Lung (tissue), 12 donors: ENCODE measurements around the gene EFCAB12. TPM values are rescaled to one million over a fixed set of nuclear protein-coding genes. Genes with fewer than 3 reads are reported as not detected.
A peak's percentile ranks its signal among the peaks of the same experiment; 100 is the strongest.
"Not testable (repeated sequence)": the region's sequence is repeated elsewhere in the genome, so short reads cannot be mapped to it uniquely, and the experiment has no call there.

Source experiments
- ATAC-seq: fragments of 200-7000 bp; cut with Tn5 transposase; one replicate; pipeline ENCODE4 v1.9.1; 2020; ENCODE audit warnings: moderate number of reproducible peaks; ENCODE audit not compliant: insufficient read depth, low FRiP score
- DNase-seq, 3 donors: peaks; one replicate each; pipeline ENCODE4 v3.0.0-alpha.2; 2013 to 2017
- H3K27ac ChIP-seq, 2 donors: one replicate each; pipeline ENCODE4 v1.5.1; 2013; ENCODE audit warnings: mild to moderate bottlenecking in 2 of 2, moderate library complexity in 2 of 2, control low read depth in 1 of 2, inconsistent platforms in 1 of 2, low read depth in 1 of 2, low read length in 1 of 2
- H3K27me3 ChIP-seq, 3 donors: one replicate each; pipeline ENCODE4 v1.5.1; 2013; ENCODE audit warnings: low read length in 2 of 3; ENCODE audit not compliant: control insufficient read depth in 3 of 3, insufficient read depth in 3 of 3
- H3K36me3 ChIP-seq, 4 donors: one replicate each; pipeline ENCODE4 v1.5.1; 2013; ENCODE audit warnings: low read length in 4 of 4, mild to moderate bottlenecking in 1 of 4, moderate library complexity in 1 of 4; ENCODE audit not compliant: control insufficient read depth in 4 of 4, insufficient read depth in 4 of 4
- H3K4me1 ChIP-seq, 5 donors: one replicate each; pipeline ENCODE4 v1.5.1; 2013; ENCODE audit warnings: low read length in 5 of 5, mild to moderate bottlenecking in 2 of 5, moderate library complexity in 1 of 5; ENCODE audit not compliant: control insufficient read depth in 5 of 5, insufficient read depth in 5 of 5
- H3K4me3 ChIP-seq: one replicate; pipeline ENCODE4 v1.5.1; 2013; ENCODE audit warnings: mild to moderate bottlenecking, control low read depth, moderate library complexity
- H3K9ac ChIP-seq, 2 donors: one replicate each; pipeline ENCODE4 v1.5.1; 2013; ENCODE audit warnings: low read length in 2 of 2, control low read depth in 1 of 2; ENCODE audit not compliant: insufficient read depth in 1 of 2
- H3K9me3 ChIP-seq, 4 donors: one replicate each; pipeline ENCODE4 v1.5.1; 2013; ENCODE audit warnings: low read length in 3 of 4, mild to moderate bottlenecking in 1 of 4, moderate library complexity in 1 of 4; ENCODE audit not compliant: control insufficient read depth in 4 of 4, insufficient read depth in 3 of 4
- WGBS, 2 donors: extraction: QIAGEN DNeasy Blood & Tissue Kit; methylation state at CpG; one replicate each; pipeline ENCODE4 v1.1.7; 2013; 5-methylcytosine and 5-hydroxymethylcytosine counted together
- polyA plus RNA-seq, 2 donors: library from polyadenylated mRNA; stranded (reverse); fragments of 200-250 nt; gene quantifications; one replicate each; pipeline ENCODE4 v1.2.1, GENCODE V29; 2013
- total RNA-seq, 2 donors: library from RNA; depleted of rRNA in 1 of 2; stranded (reverse); fragments of >200 nt in 1 of 2; gene quantifications; one replicate each; pipeline ENCODE4 v1.2.1, GENCODE V29; 2014 to 2021
- TF ChIP-seq, protein P1 (sequence below): IDR thresholded peaks from 2 replicates; pipeline ENCODE4 v1.5.1; 2012; ENCODE audit warnings: mild to moderate bottlenecking; ENCODE audit errors: control extremely low read depth, extremely low read depth
- donor health status: control.
- donor health status: control.
- donor health status: Bipolar disorder and iron deficiency.
- donor health status: healthy.
- donor health status: DM: yes; HTN: yes; CAD: no.

Gene EFCAB12
- total and polyA plus RNA-seq, 4 donors: 2.6 to 8.8 (median 3.3) TPM

DNA sequence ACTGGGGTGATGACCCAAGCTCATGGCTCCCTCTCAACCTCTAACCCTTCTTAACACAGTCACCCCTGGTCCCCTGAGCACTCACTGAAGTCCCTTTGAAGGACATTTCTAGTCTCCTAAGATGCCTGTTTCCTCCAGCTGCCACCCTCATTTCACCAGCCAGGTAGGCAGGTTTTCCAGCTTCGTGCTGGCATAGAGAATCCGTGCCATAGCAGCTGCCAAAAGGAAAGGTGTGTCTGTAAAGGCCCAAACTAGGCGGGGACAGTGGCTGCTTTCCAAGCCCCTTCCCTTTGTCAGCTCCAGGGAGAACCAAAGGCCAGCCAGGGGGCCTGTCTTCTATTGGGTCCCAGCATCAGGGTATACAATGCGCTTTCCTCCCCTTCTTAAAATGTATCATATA, 36.9 kb downstream of the EFCAB12 start:
- Histone ChIP-seq H3K36me3 (peaks cover 9 to 38% (median 17%) of the 10 kb centered on the region in 4 donors), H3K27ac (peak overlapping the region in 1 of 2 donors; percentile 37), H3K4me1 (peaks cover 0 to 18% (median 0%) of the 10 kb centered on the region in 5 donors)
- 70 to 90% methylated on average over 4 of the region's 4 CpGs for WGBS, 2 donors
- H3K9ac ChIP-seq, H3K9me3 ChIP-seq, DNase-seq, ATAC-seq, H3K27me3 ChIP-seq, H3K4me3 ChIP-seq: not testable (repeated sequence)

DNA sequence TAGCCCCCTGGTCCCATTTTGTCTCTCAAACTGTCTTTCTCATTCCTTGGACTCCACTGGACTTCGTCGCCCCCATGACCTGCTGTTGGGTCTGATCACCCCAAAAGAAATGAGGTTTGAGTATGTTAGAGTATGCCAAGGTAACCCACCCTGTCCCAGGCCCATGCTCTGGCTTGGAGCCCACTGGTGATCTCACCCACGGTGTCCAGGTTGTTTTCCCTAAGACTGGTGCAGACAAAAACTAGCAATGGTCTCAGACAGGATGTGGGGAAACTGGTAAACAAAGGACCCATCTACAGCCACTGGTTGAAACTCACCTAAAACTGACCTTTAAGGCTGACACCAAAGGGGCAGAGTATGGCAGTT, 38.9 kb downstream of the EFCAB12 start:
- Histone ChIP-seq H3K9ac (no peak overlapping the region), H3K36me3 (peaks cover 9 to 29% (median 16%) of the 10 kb centered on the region in 4 donors), H3K4me1 (peaks cover 0 to 12% (median 0%) of the 10 kb centered on the region in 5 donors), H3K4me3 (no peak overlapping the region), H3K9me3 (no peaks in the 10 kb centered on the region), H3K27me3 (no peaks in the 10 kb centered on the region), H3K27ac (peak overlapping the region; percentile 61 to 62)
- WGBS, 2 donors: 85 to 86% methylated on average over 3 of the region's 3 CpGs
- ATAC-seq (no peak), DNase-seq (no peak)
- TF ChIP-seq, protein P1, sequence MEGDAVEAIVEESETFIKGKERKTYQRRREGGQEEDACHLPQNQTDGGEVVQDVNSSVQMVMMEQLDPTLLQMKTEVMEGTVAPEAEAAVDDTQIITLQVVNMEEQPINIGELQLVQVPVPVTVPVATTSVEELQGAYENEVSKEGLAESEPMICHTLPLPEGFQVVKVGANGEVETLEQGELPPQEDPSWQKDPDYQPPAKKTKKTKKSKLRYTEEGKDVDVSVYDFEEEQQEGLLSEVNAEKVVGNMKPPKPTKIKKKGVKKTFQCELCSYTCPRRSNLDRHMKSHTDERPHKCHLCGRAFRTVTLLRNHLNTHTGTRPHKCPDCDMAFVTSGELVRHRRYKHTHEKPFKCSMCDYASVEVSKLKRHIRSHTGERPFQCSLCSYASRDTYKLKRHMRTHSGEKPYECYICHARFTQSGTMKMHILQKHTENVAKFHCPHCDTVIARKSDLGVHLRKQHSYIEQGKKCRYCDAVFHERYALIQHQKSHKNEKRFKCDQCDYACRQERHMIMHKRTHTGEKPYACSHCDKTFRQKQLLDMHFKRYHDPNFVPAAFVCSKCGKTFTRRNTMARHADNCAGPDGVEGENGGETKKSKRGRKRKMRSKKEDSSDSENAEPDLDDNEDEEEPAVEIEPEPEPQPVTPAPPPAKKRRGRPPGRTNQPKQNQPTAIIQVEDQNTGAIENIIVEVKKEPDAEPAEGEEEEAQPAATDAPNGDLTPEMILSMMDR: no peak

DNA sequence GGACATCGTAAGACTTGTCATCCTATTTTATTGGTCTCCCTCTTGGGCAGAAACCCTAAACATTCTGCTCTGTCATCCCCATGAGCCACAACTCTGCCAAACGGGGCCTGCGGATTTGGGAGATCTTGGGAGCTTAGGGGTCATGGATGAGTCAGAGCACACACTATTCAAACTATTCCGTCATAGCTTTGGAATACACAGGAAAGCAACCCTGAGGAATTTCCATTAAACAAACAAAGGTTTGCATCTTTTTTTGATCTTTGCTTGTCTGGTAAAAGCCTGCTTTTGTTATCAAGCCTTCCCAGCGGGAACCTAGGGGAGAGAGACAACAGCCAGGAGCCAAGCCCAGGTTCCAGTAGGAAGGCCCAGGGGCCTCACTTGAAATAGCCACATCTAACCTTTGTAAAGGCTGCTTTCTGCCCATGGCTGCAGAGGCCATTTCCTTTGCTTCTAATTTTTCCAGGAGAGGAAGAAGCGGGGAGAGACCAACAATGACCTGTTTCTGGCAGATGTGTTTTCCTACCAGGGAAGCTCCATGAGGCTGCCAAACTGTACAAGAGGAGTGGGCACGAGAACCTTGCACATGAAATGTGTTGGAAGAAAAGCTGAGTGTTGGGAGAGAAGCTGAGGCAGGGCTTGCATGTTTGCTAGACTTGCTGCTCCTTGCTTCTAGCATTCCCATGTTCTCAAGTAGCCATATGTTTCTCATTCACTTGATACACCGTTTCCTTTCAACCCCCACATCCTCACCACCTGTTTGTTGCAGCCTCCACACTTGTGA, 39.5 kb downstream of the EFCAB12 start:
- H3K9me3 ChIP-seq, H3K4me3 ChIP-seq, DNase-seq, H3K4me1 ChIP-seq, H3K9ac ChIP-seq, H3K27me3 ChIP-seq, ATAC-seq: not testable (repeated sequence)
- peak overlapping the region; percentile 61 to 81 for H3K27ac ChIP-seq
- 63 to 79% methylated on average over 8 of the region's 8 CpGs for WGBS, 2 donors
- peaks cover 9 to 26% (median 16%) of the 10 kb centered on the region in 4 donors for H3K36me3 ChIP-seq

DNA sequence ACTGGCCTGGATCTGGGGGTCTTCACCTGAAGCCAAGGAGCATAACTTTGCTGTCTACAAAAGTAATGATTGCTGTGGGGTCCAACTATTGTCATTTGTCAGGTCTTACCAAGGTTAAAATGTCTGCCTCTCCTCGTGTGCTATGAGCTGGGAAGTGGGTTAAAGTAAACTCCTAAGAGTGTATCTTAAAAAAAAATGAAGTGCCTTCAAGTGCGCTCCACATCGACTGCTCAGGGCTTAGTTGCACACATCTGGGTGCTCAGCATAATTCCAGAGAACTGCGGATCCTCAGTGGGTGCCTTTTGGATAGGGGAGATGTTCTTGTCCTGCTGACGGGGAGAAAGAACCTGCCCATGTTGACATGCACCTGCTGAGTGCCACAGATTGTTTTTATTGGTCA, 40.9 kb downstream of the EFCAB12 start:
- Histone ChIP-seq H3K9me3 (no peaks in the 10 kb centered on the region), H3K4me1 (peaks cover 0 to 9% (median 0%) of the 10 kb centered on the region in 5 donors), H3K27me3 (no peaks in the 10 kb centered on the region), H3K27ac (peak overlapping the region in 1 of 2 donors; percentile 53), H3K36me3 (peaks cover 5 to 20% (median 16%) of the 10 kb centered on the region in 4 donors), H3K9ac (no peak overlapping the region), H3K4me3 (no peak overlapping the region)
- WGBS, 2 donors: 71 to 82% methylated on average over 5 of the region's 5 CpGs
- TF ChIP-seq, protein P1: no peak
- ATAC-seq (no peak), DNase-seq (peak in 2 of 3 donors; percentile 16 to 53)
